Measurements from ENCODE around the gene TCFL5.
"Not testable (repeated sequence)": the region's sequence is repeated elsewhere in the genome, so short reads cannot be mapped to it uniquely, and the experiment has no call there.

Gene TCFL5

DNA sequence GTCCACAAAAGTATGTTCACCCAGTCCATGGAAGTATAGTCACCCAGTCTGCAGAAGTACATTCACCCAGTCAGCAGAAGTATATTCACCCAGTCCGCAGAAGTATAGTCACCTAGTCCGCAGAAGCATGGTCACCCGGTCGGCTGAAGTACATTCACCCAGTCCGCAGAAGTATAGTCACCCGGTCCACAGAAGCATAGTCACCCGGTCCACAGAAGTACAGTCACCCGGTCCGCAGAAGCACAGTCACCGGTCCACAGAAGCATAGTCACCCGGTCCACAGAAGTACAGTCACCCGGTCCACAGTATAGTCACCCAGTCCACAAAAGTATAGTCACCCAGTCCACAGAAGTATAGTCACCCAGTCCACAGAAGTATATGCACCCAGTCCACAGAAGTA lies 8.8 kb downstream of the TCFL5 start:
- DNase-seq: no peak

DNA sequence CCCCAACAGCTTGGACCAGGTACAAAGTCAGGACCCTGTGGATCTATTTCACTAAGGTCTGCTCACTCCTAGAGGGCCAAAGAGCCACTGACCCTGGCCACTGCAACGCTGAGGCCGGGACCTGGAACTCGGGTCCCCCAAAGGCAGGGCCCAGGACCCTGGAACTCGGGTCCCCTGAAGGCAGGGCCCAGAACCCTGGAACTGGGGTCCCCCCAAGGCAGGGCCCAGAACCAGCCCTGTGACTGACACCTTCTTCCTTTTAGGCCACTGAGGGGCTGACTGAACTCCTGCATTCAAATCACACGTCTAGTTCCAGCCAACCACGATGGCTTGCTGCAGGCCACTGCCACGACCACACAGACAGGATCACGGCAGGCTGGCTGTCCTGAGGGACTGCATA lies 9.4 kb downstream of the TCFL5 start:
- DNase-seq: no peak

DNA sequence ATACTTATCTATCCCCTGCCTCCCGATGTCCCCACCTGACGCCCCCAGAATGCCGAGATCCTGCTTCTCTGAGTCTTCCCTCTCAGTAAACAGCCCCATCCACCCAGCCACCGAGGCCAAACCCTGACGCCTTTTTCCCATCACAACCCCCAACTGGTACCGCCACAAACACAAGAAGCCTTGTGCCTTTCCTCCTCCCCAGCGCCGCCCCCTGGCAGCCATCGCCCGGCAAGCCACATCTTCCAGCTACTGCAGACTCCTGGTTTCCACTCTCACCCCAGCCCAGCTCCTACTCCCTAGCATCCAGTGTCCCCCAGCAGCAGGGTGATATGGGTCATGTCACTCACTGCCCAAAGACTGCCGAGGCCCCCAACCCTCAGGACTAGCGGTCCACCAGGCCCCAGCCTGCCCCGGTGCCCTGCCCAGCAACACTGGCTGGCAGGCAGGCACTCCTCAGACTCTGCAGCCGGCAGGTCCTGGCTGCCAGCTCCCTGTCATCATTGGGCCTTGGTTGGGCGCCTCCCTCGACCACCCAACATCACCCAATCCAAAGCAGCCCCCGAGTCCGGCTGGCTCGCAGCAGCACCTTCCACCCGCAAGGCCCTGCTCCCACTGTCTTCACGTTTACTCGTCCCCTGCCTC lies 11.2 kb downstream of the TCFL5 start:
- DNase-seq: no peak

DNA sequence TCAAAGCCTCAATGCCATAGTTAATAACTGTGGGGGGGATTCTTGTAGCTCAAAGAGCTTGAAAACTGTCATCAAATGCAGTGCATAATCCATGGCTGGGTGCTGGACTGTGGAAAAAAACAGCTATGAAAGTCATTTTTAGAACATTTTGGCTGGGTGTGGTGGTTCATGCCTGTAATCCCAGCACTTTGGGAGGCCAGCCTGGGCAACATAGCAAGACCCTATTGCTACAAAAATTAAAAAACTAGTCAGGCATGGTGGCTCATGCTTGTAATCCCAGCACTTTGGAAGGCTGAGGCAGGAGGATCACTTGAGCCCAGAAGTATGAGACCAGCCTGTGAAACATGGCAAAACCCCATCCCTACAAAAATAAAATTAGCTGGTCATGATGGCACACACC lies 12.2 kb downstream of the TCFL5 start:
- DNase-seq: no peak

DNA sequence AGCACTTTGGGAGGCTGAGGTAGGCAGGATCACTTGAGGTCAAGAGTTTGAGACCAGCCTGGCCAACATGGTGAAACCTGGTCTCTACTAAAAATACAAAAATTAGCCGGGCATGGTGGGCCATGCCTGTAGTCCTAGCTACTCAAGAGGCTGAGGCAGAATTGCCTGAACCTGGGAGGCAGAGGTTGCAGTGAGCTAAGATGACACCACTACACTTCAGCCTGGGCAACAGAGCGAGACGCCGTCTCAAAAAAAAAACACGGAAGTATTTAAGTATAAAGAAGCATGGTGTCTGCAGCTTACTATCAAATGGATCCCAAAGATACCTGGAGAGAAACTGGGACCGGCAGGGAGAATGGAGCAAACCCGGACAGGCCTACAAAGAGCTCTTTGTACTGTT lies 12.7 kb downstream of the TCFL5 start:
- not testable (repeated sequence) for DNase-seq

DNA sequence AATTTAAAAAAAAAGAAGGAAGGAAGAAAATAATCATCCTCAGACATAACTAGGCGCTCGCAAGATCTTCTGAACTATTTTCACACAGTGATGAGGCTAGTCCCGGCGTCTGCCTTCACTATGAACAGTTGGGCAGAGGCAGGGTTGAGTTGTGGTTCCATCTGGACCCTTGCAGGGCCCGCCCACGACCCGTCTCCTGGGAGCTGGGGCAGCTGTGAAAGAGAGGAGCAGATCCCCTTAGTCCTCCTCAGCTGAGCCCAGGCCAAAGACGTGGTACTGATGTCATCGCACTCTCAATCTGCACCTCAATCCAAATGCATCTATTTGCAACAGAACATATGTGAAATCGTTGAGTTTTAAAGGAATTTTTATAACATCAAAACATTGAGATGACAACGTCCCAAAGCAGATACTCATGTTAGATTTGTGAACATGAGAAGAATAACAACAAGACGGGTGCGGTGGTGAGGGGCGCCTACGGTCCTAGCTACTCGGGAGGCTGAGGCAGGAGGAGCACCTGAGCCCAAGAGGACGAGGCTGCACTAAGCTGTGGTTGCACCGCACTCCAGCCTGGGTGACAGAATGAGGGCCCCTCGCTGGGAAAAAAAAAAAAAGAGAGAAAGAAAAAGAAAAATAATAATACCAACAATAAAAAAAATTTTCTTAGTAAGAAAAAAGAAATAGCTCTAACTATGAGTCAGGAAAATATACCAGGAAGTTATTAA lies 15.3 kb downstream of the TCFL5 start:
- DNase-seq: no peak

DNA sequence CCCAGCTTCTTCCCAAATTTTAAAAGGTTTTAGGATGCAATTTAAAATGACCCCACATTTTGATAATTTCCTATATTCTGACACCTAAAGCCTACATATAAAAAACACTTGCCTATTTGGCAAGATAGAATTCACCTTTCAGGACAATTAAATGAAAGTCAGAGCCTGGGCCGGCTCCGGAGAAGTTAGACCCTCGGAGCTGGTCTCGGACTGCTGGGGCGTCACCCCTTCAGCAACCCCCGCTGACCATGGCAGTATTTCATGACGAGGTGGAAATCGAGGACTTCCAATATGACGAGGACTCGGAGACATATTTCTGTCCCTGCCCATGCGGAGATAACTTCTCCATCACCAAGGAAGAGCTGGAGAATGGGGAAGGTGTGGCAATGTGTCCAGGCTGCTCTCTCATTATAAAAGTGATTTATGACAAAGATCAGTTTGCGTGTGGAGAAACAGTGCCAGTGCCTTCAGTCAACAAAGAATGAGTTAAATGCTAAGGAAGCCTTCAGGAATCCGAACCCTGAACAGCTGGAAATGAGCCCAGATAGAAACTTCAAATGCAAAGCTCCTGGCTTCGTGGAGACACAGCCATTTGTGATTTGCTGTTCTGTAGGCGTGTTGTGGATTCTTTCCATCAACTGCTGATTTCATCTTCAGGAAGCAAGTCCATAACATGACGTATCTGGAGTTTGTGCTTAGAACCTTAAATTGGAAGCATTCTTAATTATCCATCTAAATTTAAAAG lies 16.0 kb downstream of the TCFL5 start:
- no peak for DNase-seq

DNA sequence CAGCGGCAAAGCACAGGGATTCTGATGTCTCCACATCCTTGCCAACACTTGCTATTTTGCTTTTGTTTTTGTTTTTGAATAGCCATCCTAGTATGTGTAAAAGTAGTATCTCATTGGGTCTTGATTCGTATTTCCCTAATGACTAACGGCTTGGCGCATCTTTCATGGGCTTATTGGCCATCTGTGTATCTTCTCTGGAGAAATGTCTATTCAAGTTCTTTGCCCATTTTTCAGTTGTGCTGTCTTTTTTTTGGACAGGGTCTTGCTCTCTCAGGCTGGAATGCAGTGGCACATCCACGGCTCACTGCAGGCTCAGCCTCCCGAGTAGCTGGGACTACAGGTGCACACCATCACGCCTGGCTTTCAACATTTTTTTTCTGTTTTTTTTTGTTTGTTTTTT lies 17.4 kb downstream of the TCFL5 start:
- DNase-seq: no peak

DNA sequence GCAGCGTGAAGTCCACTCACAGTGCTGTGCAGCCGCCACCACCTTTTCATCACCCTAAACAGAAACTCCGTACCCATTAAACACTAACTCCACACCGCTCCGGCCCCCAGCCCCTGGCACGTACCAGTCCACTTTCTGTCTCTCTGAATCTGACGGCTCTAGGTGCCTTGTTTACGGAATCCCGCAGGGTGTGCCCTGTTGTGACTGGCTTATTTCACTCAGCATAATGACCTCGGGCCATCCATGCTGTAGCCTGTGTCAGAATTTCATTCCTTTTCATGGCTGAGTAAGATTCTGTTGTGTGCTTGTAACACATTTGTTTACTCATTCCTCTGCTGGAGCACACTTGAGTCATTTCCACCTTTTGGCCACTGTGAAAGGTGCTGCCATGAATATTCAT lies 18.0 kb downstream of the TCFL5 start:
- no peak for DNase-seq

DNA sequence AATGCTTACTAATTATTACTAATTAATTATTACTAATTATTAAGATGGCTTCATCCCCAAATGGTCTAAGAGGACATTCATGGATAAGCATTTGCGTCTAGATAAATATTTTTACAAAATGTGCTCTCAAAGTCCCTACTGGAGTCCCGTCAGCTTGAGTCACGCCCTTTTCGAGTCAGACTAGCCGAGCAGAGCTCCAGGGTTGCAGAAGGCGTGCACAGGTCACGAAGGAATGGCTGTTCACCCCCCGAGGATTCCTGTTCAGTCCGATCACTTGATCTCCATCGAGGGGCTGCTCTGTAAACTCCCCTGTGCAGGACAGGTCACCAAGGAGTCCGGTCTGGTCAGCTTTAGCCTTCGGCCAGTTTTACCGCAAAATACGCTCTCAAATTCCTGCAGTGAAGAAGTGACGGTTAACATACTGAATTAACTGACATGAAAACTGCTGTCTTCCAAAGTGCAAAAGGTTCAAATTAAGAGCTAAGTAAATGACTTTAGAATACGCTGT lies 19.9 kb downstream of the TCFL5 start:
- no peak for DNase-seq

DNA sequence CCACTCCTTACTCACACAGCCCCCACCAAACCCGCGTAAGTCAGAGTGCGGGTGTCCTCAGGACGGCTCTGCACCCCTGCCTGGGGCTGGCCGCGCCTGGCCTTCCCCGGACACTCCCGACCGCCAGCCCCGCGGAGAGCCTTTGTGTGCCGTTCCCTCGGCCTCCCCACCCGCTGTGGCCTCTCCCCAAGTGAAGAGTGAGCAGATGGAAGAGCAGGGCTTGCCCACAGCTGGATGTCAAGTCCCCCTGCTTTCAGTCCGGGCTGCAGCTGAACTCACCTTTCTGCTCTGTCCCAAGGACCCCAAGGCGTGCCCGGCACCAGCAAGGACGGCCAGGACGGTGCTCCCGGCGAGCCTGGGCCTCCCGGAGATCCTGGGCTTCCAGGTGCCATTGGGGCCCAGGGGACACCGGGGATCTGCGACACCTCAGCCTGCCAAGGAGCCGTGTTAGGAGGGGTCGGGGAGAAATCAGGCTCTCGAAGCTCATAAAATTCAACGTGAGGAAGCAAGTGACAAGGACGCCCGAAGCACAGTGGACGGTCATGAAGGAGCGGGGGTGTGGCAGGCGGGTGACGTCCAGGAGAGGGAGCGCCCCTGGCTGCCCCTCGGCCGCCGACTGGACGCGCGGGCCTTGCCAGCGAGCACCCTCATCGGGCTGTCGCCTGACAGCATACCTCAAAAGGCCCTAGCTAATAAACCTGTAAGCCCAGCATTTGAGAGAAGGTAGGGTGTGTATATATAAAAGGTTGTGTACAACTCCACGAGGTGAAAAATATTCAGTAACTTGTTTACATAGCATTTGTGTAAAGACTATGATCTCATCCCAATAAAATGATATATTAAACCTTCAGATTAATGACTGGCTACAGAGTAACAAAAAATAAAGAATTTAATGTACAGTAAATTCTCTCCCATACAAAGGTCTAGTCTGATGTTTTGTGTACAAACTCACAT lies 21.1 kb downstream of the TCFL5 start:
- no peak for DNase-seq

DNA sequence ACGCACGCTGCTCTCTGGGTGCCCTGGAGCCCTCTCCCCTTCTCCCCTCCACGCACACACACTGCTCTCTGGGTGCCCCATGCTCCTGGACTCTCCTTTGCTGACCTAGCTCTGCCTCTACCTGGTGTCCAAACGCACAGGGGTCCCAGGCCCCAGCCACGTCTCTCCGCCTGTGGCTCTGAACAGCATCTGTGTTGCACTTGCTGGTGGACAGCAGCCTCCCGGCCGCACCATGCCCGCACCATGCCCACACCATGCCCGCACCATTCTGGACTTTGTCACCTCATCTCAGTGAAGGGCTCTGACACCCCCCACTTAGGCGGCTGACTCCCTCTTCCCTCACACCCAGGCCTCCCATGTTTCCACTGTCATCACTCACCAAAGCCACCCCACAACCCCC lies 21.8 kb downstream of the TCFL5 start:
- DNase-seq: no peak

DNA sequence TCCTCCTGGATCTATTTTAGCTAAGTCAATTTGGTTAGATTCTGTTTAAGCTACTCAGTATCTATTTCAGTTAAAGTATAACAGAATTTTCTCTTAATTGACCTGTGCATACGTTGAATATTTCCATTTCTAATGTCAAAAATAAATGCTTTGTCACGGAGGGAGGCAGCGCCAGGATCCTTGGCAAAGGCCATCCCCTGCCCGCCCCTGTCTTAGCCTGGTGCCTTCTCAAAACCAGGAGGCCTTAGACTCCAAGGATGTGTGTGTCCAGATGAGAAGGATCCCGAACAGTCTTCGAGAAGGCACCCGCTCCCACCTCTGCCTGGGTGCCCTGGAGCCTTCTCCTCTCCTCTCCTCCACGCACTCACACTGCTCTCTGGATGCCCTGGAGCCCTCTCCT lies 22.4 kb downstream of the TCFL5 start:
- no peak for DNase-seq

DNA sequence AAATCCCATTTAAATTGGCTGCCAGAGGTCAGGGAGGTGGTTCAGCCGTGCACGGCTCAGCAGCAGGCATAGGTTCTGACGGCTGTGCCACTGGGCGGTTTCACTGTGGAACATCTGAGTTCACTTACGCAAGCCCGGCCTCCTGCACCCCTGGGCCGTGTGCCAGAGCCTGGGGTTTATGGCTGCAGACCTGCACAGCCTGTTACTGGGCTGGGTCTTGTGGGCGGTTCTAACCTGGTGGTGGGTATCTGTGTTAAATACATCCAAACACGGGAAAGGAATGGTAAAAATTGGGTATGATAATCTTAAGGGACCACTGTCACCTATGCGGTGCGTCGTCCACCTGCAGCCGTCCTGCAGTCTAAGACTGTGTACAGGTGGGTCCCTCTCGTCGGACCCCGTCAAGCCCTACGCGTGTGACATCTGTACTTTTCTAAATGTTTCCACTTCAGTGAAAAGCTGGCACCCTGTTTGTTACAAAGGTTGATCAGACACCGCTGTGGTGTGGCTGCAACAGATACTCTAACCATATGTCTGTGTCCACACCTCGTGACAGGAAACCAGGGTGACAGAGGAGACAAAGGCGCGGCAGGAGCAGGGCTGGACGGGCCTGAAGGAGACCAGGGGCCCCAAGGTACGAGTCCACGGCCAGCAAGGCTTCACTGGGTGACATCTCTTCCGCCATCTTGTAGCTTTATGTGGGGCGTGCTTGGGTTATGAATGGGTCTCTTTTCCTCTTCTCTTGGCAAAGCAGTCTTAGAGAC lies 23.3 kb downstream of the TCFL5 start:
- no peak for DNase-seq

DNA sequence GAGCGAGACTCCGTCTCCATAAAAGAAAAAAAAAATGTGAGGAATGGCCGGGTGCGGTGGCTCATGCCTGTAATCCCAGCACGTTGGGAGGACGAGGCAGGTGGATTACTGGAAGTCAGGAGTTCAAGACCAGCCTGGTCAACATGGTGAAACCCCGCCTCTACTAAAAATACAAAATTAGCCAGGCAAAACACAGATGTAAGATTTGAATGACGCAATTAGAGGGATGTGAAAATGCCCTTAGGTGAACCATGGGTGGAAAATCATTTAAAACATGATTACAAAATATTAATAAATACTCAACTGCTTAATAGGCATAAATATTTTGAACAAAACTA lies 23.9 kb downstream of the TCFL5 start:
- no peak for DNase-seq

DNA sequence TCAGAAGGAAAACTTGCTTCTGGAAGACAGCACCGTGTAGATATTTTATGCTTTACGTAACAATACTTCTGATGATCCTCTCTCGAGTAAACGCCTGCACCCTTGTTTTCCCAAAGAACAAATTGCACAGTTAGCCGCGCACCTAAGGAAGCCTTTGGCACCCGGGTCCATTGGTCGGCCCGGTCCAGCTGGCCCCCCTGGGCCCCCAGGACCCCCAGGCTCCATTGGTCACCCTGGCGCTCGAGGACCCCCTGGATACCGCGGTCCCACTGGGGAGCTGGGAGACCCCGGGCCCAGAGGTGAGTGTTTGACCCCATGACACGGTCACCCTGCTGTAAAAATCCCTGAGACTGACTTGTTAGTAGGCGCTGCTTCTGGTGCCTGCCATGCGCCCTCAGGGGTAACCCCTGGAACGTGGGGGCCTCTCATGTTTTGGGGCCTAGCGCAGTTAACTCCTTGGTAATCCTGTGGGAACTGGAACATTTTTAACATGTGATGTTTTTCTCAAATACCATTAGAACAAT lies 24.6 kb downstream of the TCFL5 start:
- DNase-seq: no peak

DNA sequence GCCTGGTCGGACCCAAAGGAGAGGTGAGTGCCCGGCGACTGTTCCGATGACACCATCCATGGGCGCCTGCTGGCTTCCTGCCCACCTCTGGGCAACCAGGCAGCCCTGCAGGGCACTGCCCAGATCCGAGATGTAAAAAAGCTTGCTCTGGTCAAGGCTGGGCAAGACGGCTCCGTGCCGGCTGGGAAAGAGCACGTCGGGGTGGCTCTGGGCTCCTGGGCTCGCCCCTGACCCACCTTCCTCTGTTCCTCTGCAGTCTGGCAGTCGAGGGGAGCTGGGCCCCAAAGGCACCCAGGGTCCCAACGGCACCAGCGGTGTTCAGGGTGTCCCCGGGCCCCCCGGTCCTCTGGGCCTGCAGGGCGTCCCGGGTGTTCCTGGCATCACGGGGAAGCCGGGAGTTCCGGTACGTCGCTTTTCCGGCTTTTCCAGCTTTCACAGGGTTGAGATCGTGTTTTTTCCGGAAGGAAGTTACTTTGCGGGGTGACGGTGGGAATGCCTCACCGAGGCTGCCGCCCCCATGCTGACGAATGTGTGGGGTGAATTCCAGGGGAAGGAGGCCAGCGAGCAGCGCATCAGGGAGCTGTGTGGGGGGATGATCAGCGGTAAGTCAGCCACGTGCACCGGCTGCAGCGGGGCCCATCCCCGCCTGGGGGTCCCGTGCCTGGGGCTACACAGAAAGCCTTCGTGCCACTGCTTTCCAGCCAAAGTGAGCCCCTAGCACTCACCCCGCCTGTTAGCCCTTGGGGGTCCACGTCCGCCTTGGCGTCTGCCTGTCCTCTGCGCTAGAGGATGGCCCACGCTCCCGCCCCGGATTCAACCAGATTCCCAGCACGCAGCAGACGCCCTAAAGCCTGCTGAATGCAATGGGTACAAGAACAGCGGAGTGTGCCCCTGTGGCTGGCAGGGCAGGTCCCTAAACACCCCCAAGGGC lies 25.4 kb downstream of the TCFL5 start:
- no peak for DNase-seq

DNA sequence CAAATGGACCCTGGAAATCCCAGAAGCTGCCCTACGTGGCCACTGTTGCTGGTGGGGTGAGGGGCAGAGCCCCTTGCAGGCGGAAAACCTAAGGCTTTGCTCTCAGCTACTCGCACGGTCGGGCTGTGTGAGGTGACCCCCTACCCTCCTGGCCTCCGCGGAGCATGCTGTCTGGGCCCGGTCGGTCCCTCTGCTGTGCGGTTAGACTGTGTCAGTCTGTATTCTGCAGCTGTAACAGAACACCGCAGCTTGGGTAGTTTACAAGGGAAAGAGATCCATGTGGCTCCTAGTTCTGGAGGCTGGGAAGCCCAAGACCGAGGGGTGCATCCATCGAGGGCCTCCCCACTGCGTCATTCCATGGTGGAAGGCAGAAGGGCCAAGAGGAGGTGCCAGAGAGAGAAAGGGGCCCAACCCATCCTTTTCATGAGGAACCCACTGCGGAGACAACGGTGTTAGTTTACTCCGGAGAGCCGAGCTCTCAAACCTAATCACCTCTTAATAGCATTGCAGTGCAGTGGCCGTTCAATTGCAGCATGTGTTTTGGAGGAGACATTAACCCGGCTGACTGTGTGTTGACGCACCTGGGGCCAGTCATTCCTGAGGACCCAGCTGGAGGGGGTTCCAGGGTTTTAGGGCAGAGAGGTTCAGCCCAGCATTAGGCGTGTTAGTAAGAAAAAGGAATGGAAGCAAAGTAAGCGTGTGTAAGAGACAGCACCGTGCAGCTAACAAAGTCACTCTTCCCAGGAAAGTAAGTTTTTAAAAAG lies 26.5 kb downstream of the TCFL5 start:
- no peak for DNase-seq

DNA sequence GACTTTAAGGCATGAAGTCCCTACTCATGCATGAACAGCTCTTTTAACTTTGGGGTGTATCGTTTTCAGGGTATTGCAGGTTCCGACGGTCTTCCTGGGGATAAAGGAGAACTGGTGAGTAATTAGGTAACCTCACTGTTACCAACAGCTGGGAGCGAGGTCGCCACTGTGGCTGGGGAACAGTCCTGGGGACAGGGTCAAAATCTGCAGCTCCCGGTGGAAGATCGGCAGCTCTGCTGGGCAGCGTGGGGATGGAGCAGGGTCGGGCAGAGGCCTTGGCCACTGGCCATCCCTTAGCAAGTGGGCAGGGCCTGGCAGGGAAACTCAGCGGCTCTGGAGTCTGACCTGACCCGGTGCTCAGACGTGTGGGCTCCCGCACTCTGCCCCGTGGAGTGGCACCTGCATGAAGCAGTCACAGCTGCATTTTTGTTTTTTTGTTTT lies 28.7 kb downstream of the TCFL5 start:
- DNase-seq: no peak

Measured in NCI-H1930 (cell line).